ENCODE results near the gene SH3D19. TPM values are rescaled to one million over a fixed set of nuclear protein-coding genes. Genes with fewer than 3 reads are reported as not detected.
A peak's percentile ranks its signal among the peaks of the same experiment; 100 is the strongest.

SH3D19 gene
- total RNA-seq, 4 donors from 2014 or later = 159 to 295 (median 224) TPM

DNA sequence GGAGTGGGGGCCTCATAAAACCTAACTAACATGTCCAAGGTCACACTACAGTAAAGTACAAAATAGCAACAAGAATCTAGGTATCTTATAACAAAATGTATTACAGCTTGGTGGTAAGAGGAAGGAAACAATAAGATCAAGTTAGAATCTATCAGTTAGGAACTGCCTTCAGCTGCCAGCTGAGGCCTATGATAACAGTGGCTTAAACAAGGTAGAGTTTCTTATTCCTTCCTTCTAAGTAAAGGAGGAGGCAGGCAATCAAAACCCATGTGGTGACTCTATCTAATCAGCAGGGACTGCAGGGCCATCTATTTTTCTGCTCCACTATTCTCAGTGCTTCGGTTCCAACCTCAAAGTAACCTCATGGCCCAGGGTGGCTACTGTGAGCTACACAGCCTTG, 10.9 kb downstream of the SH3D19 start:
- no peak overlapping the region for H3K4me3 ChIP-seq
- H3K27me3 ChIP-seq = no peaks in the 10 kb centered on the region
- no peaks in the 10 kb centered on the region for H3K9me3 ChIP-seq
- peaks cover 0 to 24% (median 5%) of the 10 kb centered on the region in 4 donors for H3K4me1 ChIP-seq
- no peak for DNase-seq
- H3K36me3 ChIP-seq = no peaks in the 10 kb centered on the region
- H3K27ac ChIP-seq = peak overlapping the region in 2 of 4 donors; percentile 36 to 42
- TF ChIP-seq, protein P1, sequence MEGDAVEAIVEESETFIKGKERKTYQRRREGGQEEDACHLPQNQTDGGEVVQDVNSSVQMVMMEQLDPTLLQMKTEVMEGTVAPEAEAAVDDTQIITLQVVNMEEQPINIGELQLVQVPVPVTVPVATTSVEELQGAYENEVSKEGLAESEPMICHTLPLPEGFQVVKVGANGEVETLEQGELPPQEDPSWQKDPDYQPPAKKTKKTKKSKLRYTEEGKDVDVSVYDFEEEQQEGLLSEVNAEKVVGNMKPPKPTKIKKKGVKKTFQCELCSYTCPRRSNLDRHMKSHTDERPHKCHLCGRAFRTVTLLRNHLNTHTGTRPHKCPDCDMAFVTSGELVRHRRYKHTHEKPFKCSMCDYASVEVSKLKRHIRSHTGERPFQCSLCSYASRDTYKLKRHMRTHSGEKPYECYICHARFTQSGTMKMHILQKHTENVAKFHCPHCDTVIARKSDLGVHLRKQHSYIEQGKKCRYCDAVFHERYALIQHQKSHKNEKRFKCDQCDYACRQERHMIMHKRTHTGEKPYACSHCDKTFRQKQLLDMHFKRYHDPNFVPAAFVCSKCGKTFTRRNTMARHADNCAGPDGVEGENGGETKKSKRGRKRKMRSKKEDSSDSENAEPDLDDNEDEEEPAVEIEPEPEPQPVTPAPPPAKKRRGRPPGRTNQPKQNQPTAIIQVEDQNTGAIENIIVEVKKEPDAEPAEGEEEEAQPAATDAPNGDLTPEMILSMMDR (IDR thresholded peaks at IDR 0.05) = no peak
- no peak for TF ChIP-seq POLR2A (IDR thresholded peaks at IDR 0.05)

DNA sequence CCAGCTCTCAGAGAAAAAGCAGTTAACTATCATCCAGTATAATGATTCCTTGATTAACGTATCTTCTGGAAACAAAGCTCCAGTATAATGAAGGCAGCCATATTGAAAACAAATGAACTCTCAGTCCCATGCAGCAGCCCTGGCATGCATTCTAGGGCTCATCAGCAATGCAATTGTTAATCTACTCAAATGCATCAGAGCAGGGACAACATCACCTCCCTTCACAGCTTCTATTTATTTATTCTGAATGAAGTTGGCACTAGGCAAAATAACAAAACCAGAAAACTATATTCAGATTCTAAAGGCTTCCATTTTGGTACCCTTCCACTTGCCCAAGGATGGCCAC, 11.4 kb downstream of the SH3D19 start:
- TF ChIP-seq, protein P1 (IDR thresholded peaks at IDR 0.05) = no peak
- TF ChIP-seq POLR2A (IDR thresholded peaks at IDR 0.05) = no peak

DNA sequence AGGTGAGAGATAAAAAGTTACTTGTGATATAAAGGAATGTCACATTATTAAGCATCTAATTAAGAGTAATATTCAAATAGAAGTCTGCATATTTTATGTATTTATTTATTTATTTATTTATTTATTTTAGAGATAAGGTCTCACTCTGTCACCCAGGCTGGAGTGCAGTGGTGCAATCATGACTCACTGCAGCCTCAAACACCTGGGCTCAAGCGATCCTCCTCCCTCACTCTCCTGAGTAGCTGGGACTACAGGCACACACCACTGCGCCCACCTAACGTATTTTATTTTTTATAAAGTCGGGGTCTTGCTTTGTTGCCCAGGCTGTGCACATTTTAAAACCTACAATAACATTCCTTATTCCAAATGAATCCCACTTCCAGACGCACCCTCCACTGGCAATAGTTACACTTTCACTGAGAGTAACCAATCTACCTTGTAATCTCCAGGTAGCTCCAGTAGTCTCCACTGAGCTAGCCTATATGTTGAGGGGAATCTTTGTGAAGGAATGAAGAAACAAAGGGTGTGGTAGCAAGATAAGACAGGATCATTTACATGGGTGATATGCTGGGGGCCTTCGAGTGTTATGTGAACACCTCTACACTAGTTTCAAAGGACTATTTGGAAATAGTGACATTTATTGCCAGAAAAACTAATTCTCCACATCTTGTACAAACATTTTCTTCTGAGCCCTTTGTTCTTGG, 11.9 kb downstream of the SH3D19 start:
- Histone ChIP-seq H3K4me1 (peaks cover 0 to 24% (median 5%) of the 10 kb centered on the region in 4 donors), H3K36me3 (no peaks in the 10 kb centered on the region), H3K4me3 (no peak overlapping the region), H3K27me3 (no peaks in the 10 kb centered on the region), H3K27ac (peak overlapping the region in 1 of 4 donors; percentile 70), H3K9me3 (no peaks in the 10 kb centered on the region)
- peak in 1 of 3 donors; percentile 62 for DNase-seq
- TF ChIP-seq, protein P1 (IDR thresholded peaks at IDR 0.05) = no peak
- TF ChIP-seq POLR2A (IDR thresholded peaks at IDR 0.05) = no peak

More for the DNA sequence above, 11.4 kb downstream of the SH3D19 start:
- Histone ChIP-seq H3K9me3 (no peaks in the 10 kb centered on the region), H3K4me3 (no peak overlapping the region), H3K27ac (peak overlapping the region in 1 of 4 donors; percentile 70), H3K36me3 (no peaks in the 10 kb centered on the region), H3K4me1 (peaks cover 0 to 24% (median 5%) of the 10 kb centered on the region in 4 donors), H3K27me3 (no peaks in the 10 kb centered on the region)
- DNase-seq = no peak

DNA sequence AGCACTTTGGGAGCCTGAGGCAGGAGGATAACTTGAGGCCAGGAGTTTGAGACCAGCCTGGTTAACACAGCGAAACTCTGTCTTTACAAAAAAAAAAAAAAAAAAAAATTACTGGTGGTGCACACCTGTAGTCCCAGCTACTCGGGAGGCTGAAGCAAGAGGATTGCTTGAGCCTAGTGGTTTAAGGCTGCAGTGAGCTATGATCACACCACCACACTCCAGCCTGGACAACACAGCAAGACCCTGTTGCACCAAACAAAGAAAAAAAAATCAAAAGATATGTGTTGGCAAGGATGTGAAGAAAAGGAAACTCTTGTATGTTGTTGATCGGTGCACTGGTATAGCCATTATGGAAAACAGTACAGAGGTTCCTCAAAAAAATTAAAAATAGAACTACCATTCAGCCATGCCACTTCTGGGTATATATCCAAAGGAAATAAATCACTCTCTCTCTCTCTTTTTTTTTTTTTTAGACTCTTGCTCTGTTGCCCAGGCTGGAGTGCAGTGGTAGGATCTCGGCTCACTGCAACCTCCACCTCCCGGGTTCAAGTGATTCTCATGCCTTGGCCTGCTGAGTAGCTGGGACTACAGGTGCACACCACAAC, 15.2 kb downstream of the SH3D19 start:
- Histone ChIP-seq H3K4me1 (peaks cover 0 to 8% (median 1%) of the 10 kb centered on the region in 4 donors), H3K9me3 (no peaks in the 10 kb centered on the region), H3K27me3 (no peaks in the 10 kb centered on the region), H3K27ac (no peak overlapping the region), H3K36me3 (no peaks in the 10 kb centered on the region), H3K4me3 (no peak overlapping the region)
- TF ChIP-seq, protein P1 (IDR thresholded peaks at IDR 0.05) = no peak
- TF ChIP-seq POLR2A (IDR thresholded peaks at IDR 0.05) = no peak
- DNase-seq = no peak

DNA sequence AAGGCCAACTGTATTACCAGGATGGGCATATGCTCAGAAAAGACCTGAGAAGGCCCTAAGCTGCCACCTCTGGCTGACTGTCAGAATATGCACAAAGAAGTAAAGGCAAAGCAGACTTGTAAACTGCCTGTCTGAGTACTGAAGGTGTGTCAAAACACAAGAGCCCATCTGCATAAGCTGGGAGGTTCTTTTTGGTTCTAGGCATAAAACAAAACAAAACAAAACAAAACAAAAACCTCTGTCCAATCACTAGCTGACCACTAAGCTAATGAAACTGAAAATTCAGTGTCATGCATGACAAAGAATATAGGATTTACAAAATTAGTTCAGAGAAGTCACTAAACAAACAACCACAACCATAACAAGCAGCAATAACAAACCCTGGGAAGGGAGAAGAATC, 20.6 kb downstream of the SH3D19 start:
- no peak overlapping the region for H3K27ac ChIP-seq

More for the DNA sequence above, 20.6 kb downstream of the SH3D19 start:
- no peaks in the 10 kb centered on the region for H3K36me3 ChIP-seq
- no peaks in the 10 kb centered on the region for H3K9me3 ChIP-seq
- TF ChIP-seq, protein P1 (IDR thresholded peaks at IDR 0.05) = peak in 1 of 6 experiments; percentile 3
- no peak for TF ChIP-seq POLR2A (IDR thresholded peaks at IDR 0.05)
- H3K4me3 ChIP-seq = no peak overlapping the region
- peaks cover 0 to 18% (median 0%) of the 10 kb centered on the region in 4 donors for H3K4me1 ChIP-seq
- no peaks in the 10 kb centered on the region for H3K27me3 ChIP-seq
- no peak for DNase-seq

Data from Peyer's patch (tissue), 4 donors.